GM21529 (cell line): ENCODE data around the gene PPM1H.

Source experiments
- ATAC-seq: cut with Tn5 transposase; IDR thresholded peaks from one replicate; pipeline ENCODE4 v1.9.1; 2021; ENCODE audit not compliant: unreplicated experiment

The PPM1H gene

GRCh38 chr12:62717643-62718042 lies 217.3 kb downstream of the PPM1H start:
- no peak for ATAC-seq

DNA sequence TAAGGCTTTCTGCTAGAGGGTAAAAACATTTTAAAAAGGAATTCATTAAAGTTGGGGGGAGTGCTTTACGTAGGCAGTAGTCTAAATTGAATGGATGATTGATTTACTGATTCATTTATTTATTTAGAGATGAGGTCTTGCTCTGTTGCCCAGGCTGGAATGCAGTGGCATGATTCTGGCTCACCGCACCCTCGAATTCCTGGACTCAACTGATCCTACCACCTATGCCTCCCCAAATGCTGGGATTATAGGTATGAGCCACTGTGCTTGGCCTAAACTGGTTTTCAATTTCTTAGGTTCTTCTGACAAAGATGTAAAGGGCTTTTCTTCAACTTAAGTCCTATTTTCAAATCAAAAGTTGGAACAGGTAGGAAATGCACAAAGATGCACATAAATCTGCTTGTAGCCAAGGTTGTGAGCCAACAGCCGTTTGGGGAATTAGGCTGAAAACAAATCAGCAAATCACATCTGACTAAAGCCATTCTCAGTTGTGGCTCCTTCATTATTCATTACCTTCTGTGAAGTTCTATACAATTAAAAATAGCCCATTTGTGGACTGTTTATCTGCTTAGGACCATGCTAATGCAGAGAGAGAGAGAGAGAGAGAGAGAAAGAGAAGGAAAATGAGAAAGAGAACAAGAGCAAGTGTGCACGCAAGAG lies 218.0 kb downstream of the PPM1H start:
- no peak for ATAC-seq

GRCh38 chr12:62716037-62716436 lies 218.9 kb downstream of the PPM1H start:
- no peak for ATAC-seq

- ATAC-seq, result no peak
These were observed 219.9 kb downstream of the PPM1H start for GRCh38 chr12:62714774-62715721.

- ATAC-seq, result no peak
These were observed 220.7 kb downstream of the PPM1H start for GRCh38 chr12:62714181-62714773.

- no peak for ATAC-seq
These were observed 221.2 kb downstream of the PPM1H start for GRCh38 chr12:62713723-62714122.

DNA sequence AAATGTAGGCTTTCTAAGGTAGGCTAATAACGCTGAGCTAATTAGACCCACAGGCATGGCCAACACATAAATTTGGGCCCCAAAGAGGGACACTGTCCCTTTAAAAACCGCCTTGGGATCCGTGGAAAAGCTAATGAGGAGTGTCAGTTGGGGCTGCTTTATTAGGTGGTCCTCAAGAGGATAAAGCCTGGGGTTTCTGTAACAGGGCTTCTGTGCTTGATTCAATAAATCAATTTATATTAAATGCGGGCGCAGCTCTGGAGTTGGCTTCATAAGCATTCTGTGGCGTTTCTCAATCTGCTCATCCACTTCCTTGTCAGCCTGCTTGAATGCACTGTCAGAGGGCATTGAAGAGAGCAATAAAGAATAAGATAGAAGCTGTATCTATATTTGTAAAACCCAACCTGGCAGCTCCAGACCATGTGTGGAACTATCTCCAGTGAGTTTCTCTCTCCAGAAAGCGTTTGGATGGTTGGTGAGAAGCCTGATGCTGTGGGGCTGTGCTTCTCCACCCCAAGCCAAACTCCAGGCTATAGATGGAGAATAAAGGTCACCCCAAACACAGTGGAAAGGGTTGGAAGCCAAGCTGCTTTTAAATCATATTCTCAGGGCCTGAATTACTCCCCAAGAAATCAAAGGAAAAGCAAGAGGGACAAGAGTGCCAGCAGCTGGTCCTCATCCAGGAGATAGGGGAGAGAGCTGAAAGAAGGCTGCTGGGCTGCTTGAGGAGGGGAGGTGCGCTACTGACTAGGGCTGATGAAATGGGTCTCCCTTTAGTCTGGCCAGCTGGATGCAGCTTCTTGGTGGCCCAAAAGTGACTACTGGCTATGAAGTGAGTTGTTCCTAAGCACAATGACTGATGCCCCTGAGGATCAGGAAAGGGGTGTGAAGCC lies 222.0 kb downstream of the PPM1H start:
- ATAC-seq, result no peak

GRCh38 chr12:62711631-62712241 lies 223.2 kb downstream of the PPM1H start:
- ATAC-seq, result no peak

GRCh38 chr12:62709311-62709710 lies 225.6 kb downstream of the PPM1H start:
- no peak for ATAC-seq

GRCh38 chr12:62707939-62708338 lies 227.0 kb downstream of the PPM1H start:
- ATAC-seq, result no peak

DNA sequence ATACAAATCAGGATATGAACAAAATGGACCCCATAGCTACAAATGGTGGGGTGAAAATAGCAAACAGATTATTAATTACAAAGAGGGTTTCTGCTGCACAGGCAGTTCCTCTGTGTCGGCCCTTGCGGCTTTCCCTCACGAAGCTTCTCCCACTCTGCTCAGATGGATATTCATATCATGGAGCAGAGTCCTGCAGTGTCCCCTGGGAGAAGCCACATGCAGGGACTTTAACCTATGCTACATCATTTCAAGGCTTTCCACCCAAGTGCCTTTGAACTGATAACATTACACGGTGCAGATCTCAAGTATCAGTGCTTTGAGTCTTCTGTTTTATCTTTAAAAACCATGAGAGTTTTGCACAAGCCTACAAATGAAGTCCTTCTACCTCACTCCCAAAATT lies 229.1 kb downstream of the PPM1H start:
- ATAC-seq, result no peak

GRCh38 chr12:62703011-62703380 lies 232.0 kb downstream of the PPM1H start:
- ATAC-seq, result no peak

GRCh38 chr12:62701492-62701891 lies 233.5 kb downstream of the PPM1H start:
- no peak for ATAC-seq

DNA sequence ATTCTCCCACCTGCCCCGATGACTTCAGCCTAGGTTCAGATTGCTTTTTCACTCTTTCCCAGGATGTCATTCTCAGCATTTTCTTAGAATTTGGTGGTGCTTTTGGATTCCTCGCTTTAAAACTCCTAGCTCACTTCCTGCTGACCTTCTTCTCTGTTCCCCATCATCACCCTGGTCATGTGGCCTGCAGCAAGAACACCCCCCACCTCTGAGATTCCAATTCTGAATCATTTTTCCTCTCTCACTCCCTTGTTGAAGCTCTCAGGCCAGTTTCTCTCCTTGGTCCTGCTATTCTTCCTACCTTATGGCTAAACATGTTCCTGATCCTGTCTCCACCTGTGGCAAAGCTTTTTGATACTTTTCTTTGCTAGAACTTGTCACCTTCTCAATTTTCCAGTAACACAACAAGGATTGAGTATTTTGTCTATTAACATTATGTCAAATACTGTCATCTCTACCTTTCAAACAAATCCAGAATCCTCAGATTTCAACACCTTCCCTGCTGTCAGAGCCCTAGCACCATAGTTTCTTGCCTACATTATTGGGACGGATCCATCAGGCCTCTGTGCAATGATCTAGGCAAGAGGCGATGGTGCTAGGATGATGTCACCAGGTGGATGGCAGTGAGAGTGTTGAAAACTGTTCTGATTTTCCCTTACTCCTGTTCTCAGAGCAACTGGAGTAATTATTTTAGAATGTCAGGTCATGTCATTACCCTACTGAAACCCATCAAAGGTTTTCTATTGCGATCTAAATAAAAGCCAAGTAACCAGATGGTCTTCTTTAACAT lies 234.7 kb downstream of the PPM1H start:
- ATAC-seq, result no peak

GRCh38 chr12:62698701-62699101 lies 236.2 kb downstream of the PPM1H start:
- no peak for ATAC-seq

GRCh38 chr12:62697893-62698292 lies 237.1 kb downstream of the PPM1H start:
- no peak for ATAC-seq

DNA sequence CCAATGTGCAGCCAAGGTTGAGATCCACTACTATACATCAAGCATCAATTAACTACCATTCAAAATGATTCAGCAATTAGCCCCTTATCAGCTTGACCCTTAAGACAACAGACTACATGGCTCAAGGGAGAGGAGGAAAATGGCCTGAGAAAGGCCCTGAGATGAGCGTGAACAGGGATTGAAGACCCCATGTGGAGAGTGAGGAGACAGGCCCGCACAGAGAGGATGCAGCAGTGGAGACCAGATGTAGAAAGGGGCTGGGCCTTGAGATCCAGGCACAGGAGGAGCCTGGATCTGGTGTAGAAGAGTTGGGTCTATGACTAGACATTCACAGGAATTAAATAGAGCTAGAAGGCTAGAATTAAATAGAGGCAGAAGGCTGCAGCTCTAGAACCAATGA lies 239.3 kb downstream of the PPM1H start:
- ATAC-seq, result no peak

- ATAC-seq, result peak; percentile 85
These were observed 240.3 kb downstream of the PPM1H start for GRCh38 chr12:62694632-62695031.

DNA sequence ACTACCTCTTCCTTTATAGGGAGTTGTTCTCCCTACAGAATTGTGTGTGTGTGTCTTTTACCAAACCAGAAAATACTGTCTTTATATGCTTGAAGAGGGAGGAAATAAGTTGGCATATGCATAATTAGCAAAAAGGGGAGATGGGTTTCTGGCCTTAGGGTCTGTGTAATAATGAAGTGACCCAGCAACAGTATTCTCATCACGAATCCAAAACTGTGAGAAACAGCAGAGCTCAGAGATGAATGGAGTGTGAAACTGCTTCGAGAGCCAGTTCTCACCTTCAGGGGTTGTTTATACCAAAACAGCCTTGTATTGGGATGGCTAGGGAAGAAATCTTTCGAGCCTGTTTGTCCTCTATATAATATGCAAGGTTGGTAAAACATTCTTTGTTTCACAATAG lies 240.8 kb downstream of the PPM1H start:
- peak; percentile 11 for ATAC-seq
